Measurements from ENCODE around the gene GFOD1.

GFOD1 gene

GRCh38 chr6:13319891-13320564, 167.4 kb downstream of the GFOD1 start:
- DNase-seq (ENCODE audit: low spot score) = no peak

GRCh38 chr6:13318821-13319220, 168.6 kb downstream of the GFOD1 start:
- DNase-seq (ENCODE audit: low spot score) = no peak

- DNase-seq (ENCODE audit: low spot score) = no peak
Observed at GRCh38 chr6:13315896-13316295, 171.5 kb downstream of the GFOD1 start.

- DNase-seq (ENCODE audit: low spot score) = no peak
Observed at GRCh38 chr6:13314806-13315205, 172.6 kb downstream of the GFOD1 start.

DNA sequence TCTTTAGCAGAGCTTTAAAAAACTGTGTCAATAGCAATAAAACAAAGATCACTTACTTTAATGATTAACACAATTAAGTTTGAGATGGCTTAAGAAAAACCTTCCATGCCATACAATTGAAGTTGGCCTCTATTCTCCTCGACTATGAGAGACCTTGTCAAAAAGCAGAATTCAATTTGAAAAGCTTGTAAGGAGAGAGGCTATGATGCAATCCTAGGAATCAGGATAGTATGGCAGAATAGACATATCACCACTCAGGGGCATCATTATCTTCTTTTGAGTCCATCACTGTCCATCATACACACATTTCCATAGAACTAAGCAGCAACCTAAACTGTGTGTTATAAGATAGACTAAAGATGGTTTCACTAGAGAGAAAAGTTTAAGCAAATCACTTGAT, 176.2 kb downstream of the GFOD1 start:
- no peak for DNase-seq (ENCODE audit: low spot score)

- DNase-seq (ENCODE audit: low spot score) = no peak
Observed at GRCh38 chr6:13308332-13308731, 179.1 kb downstream of the GFOD1 start.

Data from germinal center (tissue), 1 donor.